DMS 273 (cell line): ENCODE measurements around the gene CLCN1.

Experiments used
- DNase-seq: peaks from one replicate; lab custom pipeline; 2025; ENCODE audit not compliant: unreplicated experiment; lab: John Stamatoyannopoulos, UW

CLCN1 gene

DNA sequence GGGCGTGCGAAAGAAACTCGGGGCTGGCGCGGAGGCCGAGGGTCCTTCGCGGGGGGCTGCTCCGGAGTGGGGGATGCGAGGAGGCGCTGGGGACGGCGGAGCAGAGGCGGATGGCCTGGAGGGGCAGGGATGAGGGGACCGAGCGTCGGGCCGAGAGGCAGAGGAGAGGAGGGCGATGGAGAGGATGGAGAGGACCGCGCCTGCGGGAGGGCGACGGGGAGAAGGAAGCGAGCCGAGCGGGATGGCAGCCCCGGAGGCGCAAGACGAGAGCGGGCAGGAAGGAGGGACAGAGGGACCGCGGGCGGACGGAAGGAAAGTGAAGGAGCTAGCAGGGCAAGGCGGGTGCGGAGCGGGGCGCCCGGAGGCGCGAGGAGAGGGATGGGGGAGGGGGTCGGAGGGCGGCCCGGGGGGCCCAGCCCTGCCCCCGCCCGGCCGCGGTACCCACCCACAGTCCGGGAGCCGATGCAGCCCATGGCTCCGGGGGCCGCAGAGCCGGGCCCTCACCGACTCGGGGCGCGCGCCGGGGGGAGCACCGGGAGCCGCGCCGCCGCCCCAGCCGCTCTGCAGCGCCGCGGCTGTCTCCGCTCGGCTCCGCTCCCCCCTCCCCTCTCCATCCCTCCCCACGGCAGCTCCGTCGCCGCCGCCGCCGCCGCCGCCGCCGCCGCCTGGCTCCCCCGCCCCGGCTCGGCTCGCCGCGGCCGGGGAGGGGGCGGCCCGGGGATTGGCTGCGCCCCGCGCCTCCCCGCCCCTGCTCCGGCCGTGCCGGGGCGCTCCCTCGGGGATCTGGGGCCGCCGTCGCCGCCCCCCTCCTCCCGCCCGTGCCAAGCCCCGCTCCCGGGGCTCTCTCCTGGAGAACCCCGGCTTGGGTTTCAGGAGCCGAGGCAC, 46.5 kb downstream of the CLCN1 start, which contains the start of gene FAM131B:
Gene FAM131B (minus strand): TSS at position 583 of the 885 bp plus-strand sequence. CDS start 110 bp downstream, at position 473.
- peak; percentile 57 for DNase-seq

DNA sequence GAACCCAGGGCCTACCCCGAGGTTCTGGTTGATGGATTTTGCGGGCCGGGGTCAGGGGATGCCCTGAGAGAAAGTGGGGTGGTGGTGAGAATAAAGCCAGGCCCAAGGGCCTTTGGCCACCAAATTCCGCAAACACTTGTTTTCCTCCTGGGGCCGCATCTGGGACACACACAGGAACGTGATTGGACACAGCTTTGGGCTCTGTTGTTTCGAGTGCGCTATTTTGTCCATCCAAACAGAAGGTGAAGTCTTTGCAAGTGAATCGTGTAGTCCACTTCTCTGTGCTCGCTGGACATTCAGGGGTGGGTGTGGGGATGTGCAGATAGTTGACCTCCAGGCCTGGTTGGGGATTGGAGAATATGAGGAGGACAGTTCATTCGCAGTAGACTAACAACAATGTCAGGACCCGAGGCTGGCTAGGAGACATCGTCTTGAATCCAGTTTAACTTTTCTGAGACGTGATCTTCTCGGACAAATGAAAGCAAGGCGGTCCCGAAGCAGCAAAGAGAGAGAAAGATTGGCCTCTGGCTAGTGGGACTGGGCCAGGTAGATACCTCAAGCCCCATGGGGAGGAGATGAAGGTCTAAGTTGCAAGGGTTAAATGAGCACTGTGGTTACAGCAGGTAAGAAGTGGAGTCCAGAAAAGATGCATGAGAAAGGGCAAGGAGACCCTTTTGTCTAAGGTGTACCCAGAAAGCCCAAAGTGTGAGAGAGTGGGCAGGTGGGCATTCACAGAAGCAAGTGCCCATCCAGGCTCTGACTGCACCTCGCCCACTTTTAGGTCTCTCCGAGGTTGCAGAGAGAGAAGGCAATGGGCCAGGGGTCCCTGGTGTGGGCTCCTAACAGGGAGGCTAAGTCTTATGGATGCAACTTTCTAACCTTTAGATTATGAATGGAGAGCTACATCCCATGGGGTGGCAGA, 47.4 kb downstream of the CLCN1 start:
- DNase-seq: no peak

DNA sequence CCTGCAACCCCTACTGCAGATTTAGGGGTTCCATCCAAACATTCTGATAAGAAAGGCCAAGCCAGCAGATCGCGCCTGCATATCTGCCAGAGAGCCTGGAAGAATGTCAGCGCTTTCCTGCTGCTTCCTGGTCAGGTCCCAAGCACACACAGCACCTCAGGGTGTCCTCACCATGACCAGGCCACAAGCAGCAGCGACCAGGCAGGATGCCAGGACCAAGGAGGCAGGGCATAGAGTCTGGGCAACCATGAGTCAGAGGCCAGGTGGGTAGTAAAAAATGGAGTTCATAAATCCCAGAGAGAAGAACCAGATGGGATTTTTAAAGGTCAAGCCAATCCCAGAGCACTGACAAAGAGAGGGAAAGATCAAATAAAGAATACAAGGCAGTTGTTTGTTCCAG, 52.1 kb downstream of the CLCN1 start:
- DNase-seq: peak; percentile 30

DNA sequence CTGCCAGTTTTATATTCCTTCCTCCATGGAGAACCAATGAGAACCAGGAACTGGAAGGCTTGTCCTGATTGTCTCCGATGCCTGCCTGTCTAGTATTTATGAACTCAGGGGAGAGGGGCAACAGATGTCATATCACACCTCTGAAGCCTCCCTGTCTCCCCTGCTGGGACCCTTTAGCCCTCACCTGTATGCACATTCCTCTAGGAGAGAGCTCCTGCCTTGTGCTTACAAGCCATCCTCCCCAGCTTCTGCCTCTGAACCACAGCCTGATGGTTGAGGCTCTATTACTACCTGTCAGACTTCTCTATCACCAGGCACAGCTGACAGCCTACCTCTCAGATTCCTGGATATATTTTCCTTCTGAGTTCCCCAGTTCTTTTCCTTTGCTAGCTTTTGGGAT, 52.5 kb downstream of the CLCN1 start:
- no peak for DNase-seq

DNA sequence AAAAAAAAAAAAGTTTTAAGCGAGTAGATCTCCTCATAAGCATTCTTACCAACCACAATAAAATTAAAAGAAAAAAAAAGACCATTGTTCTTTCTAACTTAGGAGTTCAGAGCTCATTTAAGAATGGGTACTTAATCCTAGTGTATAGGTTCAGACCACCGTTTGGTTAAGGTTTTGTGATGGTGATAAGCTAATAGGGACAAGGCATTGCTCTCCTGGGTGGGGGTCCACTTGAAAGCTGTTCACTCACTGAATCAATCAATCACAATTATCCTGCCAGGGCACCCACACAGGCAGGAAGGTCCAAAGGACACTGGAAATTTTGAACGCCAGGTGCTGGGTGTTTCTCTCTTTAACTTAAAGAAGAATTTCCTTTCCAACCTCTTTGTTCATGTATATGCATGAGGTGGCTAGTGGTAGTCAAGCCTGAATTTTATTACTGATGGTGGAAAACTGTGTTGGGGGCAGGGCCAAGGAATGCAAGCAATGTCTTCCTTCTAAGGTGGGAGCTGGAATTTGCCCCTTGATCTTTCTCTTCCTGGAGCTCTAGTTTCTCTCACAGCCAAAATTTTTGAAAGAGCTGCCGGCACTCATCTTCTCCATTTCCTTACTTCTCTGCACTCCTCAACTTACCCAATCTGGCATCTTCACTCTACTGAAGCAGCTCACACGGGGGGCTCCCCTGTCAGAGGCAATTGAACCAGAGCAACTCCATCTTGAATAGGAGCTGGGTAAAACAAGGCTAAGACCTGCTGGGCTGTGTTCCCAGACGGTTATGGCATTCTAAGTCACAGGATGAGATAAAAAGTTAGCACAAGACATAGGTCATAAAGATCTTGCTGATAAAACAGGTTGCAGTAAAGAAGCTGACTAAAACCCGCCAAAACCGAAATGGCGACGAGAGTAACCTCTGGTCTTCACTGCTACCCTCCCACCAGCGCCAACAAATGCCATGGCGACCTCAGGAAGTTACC, 54.1 kb downstream of the CLCN1 start:
- no peak for DNase-seq

DNA sequence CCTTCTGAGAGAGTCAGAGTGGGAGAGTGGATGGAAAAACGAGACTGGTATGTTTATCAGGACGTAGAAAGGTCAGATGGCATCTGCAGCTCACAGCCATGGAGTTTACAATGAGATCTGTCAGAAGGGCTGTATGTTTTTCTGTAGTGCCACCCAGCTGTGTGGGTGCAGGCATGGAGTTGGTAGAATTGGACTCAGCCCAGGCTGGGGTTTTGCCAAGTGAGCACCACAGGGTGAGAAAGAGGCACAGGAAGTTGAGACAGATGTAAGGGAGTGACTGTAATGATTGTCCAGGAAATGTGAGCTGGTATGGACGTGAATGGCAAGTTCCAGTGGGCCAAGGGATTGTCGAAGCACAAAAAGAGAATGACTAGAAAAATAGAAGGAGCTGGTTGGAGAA, 56.2 kb downstream of the CLCN1 start:
- peak; percentile 76 for DNase-seq

DNA sequence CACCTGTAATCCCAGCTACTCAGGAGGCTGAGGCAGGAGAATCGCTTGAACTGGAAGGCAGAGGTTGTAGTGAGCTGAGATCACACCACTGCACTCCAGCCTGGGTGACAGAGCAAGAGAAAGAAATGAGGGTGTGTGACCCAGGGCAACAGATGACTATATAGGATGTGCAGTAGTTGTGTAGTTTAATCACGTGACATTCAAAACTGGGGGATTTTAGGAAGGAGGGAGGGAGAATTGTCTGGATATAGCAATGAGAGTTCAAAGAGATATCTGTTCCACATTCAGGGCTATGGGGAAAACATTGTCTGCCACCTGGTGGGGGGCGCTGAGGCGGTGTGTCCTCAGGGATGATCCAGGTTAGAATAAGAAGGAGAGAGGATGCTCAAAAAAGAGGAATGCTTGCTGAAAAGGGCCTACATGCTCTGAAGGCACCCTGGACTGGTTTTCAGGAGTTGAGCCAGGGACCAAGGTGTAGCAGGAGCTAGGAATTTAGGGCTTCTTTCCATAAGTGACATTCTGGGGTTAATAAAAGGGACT, 57.4 kb downstream of the CLCN1 start:
- no peak for DNase-seq

DNA sequence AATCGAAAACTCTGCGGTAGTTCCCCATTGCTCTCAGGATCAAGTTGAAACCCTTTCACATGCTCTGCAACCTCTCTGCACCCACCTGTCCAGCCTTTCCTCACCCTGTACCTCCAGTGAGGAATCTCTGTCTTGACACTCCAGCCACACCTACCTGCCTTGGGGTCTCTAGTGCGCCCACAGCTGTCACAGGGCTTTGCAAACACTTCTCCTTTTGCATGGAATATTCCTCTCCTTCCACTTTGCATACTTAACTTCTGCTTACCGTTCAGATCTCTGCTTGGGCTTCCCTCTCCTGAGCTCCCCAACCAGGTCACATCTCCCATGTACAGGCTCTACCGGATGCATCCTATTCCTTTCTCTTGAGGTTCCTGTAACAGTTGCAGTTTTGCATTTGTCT, 58.6 kb downstream of the CLCN1 start:
- DNase-seq: no peak

DNA sequence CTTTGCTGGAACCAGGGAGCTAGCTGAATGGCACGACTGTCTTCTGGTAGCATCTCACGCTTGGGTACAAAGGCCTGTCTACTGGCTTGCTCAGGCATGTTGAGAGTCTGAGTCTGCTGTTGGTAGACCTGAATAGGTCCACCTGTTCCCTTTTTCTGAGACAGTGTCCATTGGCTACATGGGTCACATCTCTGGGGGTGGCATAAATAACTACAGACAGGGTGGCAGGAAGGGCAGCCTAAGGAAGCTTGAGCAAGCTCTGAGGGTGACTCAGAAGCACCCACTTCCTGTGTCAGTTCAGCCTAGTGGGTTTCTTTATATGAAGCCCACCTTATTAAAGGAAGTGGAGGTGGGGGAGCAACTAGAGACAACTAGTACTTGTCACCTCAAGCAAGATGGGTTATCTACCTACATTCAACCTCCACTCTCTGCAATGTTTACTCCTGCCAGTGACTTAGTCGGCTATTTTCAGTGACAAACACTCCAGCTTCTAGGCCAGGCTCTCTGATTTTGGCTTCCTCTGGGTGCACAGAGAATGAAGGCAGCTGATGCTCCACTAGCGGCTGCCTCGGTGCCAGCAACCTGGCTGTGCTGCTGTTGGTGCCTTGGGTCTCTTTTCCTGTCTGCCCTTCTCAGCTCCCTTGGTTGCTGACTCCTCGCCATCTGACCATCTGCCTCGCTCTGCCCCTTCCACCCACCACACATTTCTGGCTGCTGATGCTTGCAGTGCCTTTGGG, 59.6 kb downstream of the CLCN1 start:
- DNase-seq: peak; percentile 57

DNA sequence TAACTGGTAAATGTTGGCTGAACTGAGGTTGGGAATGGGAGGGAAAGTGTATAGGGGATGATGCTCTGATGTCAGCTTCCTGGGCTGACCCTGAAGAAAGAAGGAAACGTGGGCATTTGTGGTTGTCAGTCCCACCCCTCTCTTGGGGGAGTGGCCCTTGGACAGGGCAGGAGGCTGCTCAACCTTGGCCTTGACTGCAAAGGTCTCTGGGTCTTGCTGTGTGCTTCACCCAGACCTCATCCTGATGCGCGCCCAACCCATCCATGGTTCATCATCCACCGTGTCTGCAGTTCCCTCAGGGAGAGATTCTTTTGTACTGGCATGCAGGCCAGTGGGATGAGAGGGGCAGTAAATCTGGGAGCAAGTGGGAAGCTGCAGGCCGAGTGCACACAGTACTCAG, 60.5 kb downstream of the CLCN1 start:
- DNase-seq: no peak

DNA sequence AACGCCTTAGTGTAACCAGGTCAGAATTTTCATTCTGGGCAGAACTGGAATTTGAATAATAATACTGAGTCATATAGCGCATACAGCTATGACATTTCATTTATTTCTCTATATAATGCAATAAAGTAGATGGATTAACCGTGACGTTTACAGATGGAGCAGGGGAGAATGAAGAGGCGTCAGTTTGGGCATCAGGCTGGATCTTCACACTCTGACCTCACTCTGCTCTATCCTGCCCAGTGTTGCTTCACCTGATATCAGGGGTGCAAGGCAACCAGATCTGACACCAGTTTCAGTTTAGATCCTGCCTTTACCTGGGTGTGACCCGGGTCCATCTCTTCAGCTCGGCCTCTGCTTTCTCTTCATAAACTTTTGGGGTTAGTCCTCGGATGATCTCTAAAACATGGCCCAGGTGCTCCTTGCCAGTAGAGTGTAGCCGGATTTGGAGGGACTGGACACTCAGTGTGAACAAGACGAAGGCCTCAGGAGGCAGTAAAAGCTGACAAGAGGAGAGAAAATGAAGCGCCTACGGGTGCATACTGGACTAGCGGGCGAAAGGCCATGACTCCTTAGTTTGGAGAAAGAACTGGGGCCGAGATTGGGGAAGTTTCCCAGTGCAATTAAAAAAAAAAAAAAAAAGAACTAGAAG, 63.8 kb downstream of the CLCN1 start:
- no peak for DNase-seq

DNA sequence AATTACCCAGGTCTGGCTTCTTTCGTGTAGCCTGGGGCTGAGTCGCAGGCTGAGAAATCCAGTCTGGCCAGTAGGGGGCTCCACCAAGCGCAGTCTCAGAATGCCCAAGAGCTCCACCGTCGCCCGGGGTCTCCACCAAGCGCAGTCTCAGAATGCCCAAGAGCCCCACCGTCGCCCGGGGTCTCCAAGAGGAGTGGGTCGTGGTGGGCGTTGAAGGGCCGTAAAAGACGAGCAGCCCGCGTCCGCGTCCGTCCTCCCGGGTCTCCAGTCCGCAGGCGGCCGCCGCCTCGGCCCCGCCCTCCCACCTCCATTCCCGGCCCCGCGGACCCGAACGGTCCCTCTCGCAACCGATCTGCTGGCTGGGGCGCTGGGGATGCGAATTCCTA, 64.3 kb downstream of the CLCN1 start:
- peak; percentile 92 for DNase-seq

DNA sequence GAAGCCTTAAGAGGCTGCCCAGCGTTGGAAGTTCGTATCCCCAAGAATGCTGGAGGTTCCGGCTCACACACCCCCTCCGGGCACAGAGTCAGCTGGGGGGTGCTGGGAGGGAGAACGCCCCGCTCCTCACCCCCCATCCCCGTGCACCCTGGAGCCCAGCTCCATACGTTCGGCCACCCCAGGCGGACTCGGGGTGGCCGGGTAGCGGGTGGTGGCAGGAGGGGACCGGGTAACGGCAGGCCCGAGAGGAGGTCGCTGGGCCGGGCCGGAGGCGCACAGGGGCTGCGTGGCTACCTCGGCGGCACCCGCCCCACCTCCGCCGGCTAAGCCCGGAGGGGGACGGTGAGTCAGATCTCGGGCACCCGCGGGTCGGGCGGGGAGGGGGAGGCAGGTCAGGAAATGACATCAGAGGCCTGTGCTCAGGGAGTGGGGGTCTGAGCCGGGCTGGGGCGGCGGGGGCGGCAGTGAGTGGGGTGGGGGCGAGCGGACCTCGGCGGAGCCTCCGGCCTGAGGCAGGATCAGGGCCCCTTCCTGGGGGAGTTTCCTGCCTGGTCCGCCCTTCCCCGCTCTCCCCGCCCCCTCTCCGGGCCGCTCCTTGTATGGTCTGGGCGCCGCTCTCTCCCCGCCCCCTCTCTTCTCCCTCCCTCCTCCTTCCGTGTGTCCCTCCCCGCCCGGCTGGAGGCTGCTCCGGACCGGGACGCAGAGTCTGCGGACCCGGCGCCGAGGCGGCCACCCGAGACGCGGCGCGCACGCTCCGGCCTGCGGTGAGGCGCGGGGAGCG, 64.9 kb downstream of the CLCN1 start, which contains the start of gene ZYX:
Gene ZYX (plus strand): TSS at position 700 of the 781 bp plus-strand sequence. CDS start 227 bp downstream, outside the sequence.
- DNase-seq: peak; percentile 95

DNA sequence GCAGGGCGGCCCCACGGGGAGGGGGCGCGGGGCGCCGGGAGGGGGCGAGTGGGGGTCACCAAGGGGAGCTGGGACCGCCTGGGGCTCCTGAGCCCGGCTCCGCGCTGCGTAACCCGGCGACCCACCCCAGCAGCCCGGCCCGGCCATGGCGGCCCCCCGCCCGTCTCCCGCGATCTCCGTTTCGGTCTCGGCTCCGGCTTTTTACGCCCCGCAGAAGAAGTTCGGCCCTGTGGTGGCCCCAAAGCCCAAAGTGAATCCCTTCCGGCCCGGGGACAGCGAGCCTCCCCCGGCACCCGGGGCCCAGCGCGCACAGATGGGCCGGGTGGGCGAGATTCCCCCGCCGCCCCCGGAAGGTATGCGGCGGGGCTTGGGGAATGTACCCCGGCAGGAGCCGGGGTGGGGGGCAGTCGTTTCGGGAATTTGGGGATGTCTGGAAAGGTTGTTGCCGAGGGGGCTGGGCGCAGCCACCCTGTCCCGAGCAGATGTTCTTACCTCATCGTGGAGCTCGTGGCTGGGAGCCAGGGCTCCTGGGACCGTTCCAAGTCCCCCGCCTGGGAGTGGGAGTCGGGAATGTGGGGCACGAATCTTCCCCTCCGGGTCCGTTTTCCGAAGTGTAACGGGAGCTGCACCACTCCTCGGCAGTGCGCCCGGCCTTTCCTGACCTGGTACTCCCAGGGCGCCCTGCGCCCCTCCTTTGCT, 65.7 kb downstream of the CLCN1 start:
- peak; percentile 95 for DNase-seq

DNA sequence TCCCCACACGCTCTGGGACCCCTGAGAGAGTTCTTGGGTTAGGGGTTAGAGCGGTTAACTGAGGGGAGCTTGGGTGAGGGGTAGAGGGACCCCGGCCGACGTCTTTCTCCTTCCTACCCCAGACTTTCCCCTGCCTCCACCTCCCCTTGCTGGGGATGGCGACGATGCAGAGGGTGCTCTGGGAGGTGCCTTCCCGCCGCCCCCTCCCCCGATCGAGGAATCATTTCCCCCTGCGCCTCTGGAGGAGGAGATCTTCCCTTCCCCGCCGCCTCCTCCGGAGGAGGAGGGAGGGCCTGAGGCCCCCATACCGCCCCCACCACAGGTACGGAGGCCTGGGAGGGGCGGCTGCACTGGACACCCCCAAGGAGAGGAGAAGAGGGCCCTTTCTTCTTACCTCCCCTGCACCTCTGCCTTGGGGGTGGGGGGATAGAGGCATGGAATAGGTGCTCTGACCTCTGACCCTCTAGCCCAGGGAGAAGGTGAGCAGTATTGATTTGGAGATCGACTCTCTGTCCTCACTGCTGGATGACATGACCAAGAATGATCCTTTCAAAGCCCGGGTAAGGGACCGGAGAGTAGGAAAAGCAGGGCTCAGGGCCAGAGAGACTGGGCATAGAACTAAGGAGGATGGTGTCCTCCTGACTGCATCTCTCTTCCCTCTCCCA, 66.3 kb downstream of the CLCN1 start:
- DNase-seq: no peak

DNA sequence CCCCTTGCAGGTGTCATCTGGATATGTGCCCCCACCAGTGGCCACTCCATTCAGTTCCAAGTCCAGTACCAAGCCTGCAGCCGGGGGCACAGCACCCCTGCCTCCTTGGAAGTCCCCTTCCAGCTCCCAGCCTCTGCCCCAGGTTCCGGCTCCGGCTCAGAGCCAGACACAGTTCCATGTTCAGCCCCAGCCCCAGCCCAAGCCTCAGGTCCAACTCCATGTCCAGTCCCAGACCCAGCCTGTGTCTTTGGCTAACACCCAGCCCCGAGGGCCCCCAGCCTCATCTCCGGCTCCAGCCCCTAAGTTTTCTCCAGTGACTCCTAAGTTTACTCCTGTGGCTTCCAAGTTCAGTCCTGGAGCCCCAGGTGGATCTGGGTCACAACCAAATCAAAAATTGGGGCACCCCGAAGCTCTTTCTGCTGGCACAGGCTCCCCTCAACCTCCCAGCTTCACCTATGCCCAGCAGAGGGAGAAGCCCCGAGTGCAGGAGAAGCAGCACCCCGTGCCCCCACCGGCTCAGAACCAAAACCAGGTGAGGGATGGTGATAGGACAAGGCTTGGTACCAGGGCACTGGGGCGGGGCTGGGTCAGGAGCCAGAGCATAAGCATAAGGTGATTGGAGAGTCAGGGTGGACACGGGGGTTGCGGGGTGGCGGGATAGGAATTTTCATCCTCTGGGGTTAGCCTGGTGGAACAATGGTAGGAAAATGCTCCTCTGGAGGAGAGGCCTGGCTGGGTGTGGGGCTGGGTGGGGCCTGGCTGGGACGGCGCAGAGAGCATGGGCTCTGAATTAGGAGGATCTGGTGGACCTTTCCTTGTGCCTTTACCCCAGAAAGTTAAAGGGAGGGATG, 67.1 kb downstream of the CLCN1 start:
- DNase-seq: no peak
